ENCODE measurements around the gene GRAMD1C.

The GRAMD1C gene

DNA sequence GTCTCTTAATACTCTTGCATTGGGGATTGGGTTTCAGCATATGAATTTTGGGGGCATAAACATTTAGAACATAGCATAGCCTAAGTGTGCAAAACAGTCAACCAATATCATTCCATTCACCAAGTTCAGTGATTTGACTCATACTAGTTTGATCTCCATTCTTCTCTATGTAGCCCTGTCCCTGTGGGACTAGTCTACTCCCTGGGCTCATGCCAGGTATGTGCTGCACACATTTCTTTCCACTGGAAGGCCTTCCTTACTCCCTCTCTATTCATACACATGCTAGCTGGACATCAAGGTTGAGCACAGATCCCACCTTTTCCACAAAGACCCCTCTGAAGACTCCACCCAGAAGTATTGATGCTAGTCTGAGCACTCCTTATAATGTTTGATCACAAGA is 114.3 kb downstream of the GRAMD1C start:
- H3K9me3 Mint-ChIP-seq, result no peaks in the 10 kb centered on the region
- peaks cover 8% of the 10 kb centered on the region for H3K27me3 Mint-ChIP-seq
- no peaks in the 10 kb centered on the region for H3K36me3 Mint-ChIP-seq (ENCODE audit: low read depth)
- ATAC-seq (no peak), DNase-seq (no peak)
- H3K4me3 Mint-ChIP-seq, result no peak overlapping the region
- H3K27ac Mint-ChIP-seq, result no peak overlapping the region
- peaks cover 18% of the 10 kb centered on the region for H3K4me1 Mint-ChIP-seq

DNA sequence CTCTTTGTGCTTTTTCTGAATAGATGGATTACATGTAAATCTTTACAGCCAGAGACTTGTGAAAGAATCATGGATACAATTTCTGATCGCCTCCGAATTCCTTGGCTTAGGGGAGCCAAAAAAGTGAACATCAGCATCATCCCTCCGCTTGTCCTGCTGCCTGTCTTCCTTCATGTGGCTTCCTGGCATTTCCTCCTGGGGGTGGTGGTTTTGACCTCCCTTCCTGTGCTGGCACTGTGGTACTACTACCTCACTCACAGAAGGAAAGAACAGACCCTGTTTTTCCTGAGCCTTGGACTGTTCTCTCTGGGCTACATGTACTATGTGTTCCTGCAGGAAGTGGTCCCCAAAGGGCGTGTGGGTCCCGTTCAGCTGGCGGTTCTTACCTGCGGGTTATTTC is 115.1 kb downstream of the GRAMD1C start:
- Mint-ChIP-seq H3K9me3 (no peaks in the 10 kb centered on the region), H3K27ac (no peak overlapping the region), H3K4me3 (no peak overlapping the region), H3K27me3 (peaks cover 7% of the 10 kb centered on the region), H3K36me3 (ENCODE audit: low read depth) (peaks cover 2% of the 10 kb centered on the region), H3K4me1 (peaks cover 15% of the 10 kb centered on the region)
- ATAC-seq, result no peak
- DNase-seq, result no peak

DNA sequence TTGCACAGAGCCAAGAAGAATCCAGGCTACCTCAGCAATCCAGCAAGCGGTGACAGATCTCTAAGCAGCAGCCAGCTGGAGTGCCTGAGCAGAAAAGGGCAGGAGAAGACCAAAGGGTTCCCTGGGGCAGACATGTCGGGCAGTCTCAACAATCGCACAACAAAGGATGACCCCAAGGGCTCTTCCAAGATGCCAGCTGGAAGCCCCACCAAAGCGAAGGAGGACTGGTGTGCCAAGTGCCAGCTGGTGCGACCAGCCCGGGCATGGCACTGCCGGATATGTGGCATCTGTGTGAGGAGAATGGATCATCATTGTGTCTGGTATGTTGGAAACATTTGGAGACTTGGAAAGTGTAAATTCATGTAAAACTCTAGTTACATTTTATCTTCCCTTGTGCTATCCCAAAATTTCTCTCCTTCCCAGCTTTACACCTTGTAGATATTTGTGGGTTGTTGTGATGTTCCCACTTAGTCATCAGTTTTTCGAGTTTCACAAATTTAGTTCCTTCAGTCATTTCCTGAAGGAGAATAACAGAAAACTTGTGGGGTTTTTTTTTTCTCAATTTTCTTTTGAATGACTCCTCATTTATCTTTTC is 115.6 kb downstream of the GRAMD1C start:
- DNase-seq (no peak), ATAC-seq (no peak)
- peaks cover 3% of the 10 kb centered on the region for H3K27me3 Mint-ChIP-seq
- H3K27ac Mint-ChIP-seq, result no peak overlapping the region
- H3K4me3 Mint-ChIP-seq, result no peak overlapping the region
- peaks cover 6% of the 10 kb centered on the region for H3K36me3 Mint-ChIP-seq (ENCODE audit: low read depth)
- no peaks in the 10 kb centered on the region for H3K9me3 Mint-ChIP-seq
- peaks cover 12% of the 10 kb centered on the region for H3K4me1 Mint-ChIP-seq

DNA sequence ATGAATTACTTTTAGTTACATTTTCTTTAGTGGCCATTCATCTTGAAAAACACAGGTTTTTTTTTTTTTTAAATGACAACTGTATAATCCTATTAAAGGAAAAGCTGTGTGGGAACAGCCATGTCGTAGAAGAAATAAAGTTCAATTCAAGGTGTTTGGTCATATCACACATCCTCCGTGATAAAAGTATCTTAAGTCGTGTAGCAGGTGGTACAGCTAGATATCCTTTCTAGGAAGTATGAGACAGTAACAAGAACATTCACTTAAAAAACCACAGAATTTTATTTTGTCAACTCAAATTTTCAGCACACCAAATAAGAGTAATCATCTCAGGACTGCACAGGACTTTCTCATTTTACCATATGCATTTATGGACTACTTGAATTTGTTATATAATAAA is 125.3 kb downstream of the GRAMD1C start:
- no peaks in the 10 kb centered on the region for H3K9me3 Mint-ChIP-seq
- ATAC-seq (no peak), DNase-seq (no peak)
- H3K4me1 Mint-ChIP-seq, result no peaks in the 10 kb centered on the region
- no peak overlapping the region for H3K27ac Mint-ChIP-seq
- peaks cover 4% of the 10 kb centered on the region for H3K36me3 Mint-ChIP-seq (ENCODE audit: low read depth)
- H3K27me3 Mint-ChIP-seq, result no peaks in the 10 kb centered on the region
- no peak overlapping the region for H3K4me3 Mint-ChIP-seq

DNA sequence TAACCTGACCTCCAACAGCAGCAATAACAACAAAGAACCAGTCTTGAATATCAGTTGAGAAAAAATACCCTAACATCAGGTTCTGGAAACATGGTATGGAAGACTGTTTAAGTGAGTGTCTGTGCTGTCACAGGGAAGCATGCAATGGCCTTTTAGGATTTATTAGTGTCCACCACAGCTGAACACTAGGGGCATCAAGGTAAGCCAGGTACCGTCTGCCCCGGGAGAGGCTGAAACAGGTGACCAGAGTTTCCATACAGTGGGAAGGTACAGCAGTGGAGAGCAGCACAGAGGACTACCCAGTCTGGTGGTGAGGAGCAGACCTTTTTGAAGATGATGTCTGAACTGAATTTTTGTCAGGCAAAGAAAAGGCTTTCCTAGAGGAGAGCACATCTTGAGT is 127.6 kb downstream of the GRAMD1C start:
- Mint-ChIP-seq H3K4me3 (no peak overlapping the region), H3K27me3 (no peaks in the 10 kb centered on the region), H3K36me3 (ENCODE audit: low read depth) (peaks cover under 1% of the 10 kb centered on the region), H3K27ac (no peak overlapping the region), H3K9me3 (no peaks in the 10 kb centered on the region), H3K4me1 (no peaks in the 10 kb centered on the region)
- DNase-seq (no peak), ATAC-seq (no peak)

DNA sequence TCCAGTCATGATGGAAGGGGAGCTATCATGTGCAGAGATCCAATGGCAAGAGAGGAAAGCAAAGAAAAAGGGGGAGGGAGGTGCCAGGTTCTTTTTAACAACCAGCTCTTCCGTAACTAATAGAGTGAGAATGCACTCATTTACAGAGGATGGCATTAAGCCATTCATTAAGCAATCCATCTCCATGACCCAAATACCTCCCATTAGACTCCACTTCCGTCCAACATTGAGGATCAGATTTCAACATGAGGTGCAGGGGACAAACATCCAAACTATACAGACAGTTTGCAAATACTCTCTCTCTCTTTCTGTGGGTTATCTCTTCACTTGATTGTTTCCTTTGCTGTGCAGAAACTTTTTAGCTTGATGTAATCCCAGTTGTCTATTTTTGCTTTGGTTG is 130.4 kb downstream of the GRAMD1C start:
- Mint-ChIP-seq H3K27me3 (no peaks in the 10 kb centered on the region), H3K27ac (no peak overlapping the region), H3K4me3 (no peak overlapping the region), H3K36me3 (ENCODE audit: low read depth) (peaks cover 10% of the 10 kb centered on the region), H3K4me1 (no peaks in the 10 kb centered on the region), H3K9me3 (peaks cover 22% of the 10 kb centered on the region)
- no peak for ATAC-seq
- no peak for DNase-seq

DNA sequence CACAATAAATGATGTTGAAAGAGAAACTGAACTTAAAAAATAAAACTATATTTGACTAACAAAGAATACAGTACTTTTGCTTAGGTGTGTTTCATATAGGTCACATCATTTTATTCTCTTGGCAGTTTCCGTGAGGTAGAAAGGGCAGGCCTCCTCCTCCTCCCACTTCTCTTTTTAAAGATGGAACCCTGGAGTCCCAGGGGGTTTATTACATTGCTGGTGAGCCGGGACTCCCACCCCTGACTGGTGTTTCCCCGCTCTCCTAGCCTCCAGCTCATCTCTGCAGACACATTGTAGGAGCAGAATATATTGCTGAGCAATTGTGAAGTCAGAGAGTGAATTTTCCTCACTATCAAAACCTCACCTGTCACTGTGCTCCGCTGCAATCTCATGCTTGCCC is 139.2 kb downstream of the GRAMD1C start:
- ATAC-seq, result no peak
- H3K27ac Mint-ChIP-seq, result no peak overlapping the region
- no peaks in the 10 kb centered on the region for H3K27me3 Mint-ChIP-seq
- no peak overlapping the region for H3K4me3 Mint-ChIP-seq
- H3K4me1 Mint-ChIP-seq, result no peaks in the 10 kb centered on the region
- no peak for DNase-seq
- peaks cover 17% of the 10 kb centered on the region for H3K9me3 Mint-ChIP-seq
- peaks cover 36% of the 10 kb centered on the region for H3K36me3 Mint-ChIP-seq (ENCODE audit: low read depth)

DNA sequence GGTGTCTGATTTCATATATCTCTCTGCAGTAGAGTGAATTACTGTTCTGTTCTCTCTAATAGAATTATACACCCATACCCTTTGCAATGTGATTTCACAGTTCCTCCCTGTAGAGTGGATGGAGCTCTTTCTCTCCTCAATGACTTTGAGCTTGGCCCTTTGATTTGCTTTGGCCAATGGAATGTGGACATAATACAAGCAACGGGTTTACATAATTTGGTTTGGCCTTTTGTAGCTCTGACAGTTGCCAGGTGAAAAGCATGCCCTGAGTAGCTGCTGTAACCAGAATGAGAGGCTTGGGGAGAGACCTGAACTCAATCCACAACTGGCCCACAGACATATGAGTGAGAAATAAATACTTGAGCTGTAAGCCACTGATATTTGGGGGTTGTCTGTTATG is 141.3 kb downstream of the GRAMD1C start:
- Mint-ChIP-seq H3K9me3 (peaks cover under 1% of the 10 kb centered on the region), H3K36me3 (ENCODE audit: low read depth) (peaks cover 20% of the 10 kb centered on the region), H3K4me3 (no peak overlapping the region), H3K4me1 (no peaks in the 10 kb centered on the region), H3K27ac (no peak overlapping the region), H3K27me3 (no peaks in the 10 kb centered on the region)
- DNase-seq, result no peak
- ATAC-seq, result no peak

DNA sequence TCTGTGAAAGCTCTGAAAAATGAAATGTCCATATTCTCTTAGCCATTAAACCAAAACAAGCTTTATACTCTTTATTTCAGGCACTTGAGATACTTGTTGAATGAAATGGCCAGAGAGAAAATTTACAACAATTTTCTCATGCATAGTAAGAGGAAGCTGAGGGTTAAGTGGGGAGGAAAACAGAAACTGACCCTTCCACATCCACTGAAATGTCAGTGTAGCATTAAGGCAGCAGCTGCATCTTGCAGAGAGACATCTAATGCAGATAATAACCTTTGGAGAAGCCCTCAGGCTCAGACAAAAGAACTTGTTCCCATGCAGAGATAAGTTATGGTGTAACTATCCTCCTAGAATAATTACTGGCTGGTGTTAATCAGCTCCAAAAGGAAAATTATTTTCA is 143.2 kb downstream of the GRAMD1C start:
- H3K36me3 Mint-ChIP-seq (ENCODE audit: low read depth), result peaks cover 16% of the 10 kb centered on the region
- no peaks in the 10 kb centered on the region for H3K27me3 Mint-ChIP-seq
- peaks cover 8% of the 10 kb centered on the region for H3K4me1 Mint-ChIP-seq

DNA sequence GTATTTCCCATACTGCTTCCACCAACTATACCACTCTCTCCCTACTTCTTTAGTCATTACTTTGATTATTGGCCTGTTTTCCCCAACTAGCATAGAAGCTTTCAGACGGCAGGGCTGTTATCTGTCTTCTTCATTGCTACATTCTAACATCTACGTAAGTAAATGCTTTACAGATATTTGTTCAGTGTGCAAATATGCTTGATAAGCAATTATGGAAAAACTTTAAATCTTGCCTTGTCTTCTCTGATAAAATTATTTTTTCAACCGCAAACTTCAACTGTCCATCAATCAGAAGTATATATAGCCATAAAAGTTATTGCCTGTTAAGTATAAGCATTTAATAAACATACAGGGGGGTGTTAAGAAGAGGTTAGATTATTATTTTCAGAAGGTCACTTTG is 145.0 kb downstream of the GRAMD1C start:
- Mint-ChIP-seq H3K27me3 (no peaks in the 10 kb centered on the region), H3K27ac (no peak overlapping the region), H3K4me3 (no peak overlapping the region), H3K9me3 (no peaks in the 10 kb centered on the region), H3K36me3 (ENCODE audit: low read depth) (peaks cover 11% of the 10 kb centered on the region), H3K4me1 (peaks cover 8% of the 10 kb centered on the region)
- DNase-seq, result no peak
- ATAC-seq, result no peak

More for the DNA sequence above, 143.2 kb downstream of the GRAMD1C start:
- H3K9me3 Mint-ChIP-seq, result no peaks in the 10 kb centered on the region
- H3K4me3 Mint-ChIP-seq, result no peak overlapping the region
- no peak for ATAC-seq
- H3K27ac Mint-ChIP-seq, result no peak overlapping the region
- DNase-seq, result no peak

DNA sequence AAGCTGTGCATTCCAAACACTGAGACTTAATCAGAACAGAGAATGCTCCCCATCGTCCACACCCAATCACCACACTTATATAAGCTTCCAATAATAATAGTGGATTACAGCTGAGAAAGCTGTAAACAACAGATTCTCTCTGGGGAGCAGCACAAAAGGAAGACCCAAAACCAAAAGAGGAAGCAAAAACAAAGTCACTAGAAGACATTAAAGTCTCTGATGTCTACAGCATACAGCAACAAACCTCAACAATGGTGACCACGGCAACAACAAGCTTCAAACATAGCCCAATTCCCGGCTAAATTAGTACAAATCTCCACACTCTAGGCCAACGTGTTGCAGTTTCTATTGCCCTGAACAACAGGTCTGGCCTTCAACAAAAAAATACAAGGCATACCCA is 147.0 kb downstream of the GRAMD1C start:
- H3K36me3 Mint-ChIP-seq (ENCODE audit: low read depth), result peaks cover 6% of the 10 kb centered on the region
- ATAC-seq, result no peak
- peak overlapping the region; percentile 38 for H3K27ac Mint-ChIP-seq
- peaks cover 8% of the 10 kb centered on the region for H3K4me1 Mint-ChIP-seq
- H3K4me3 Mint-ChIP-seq, result no peak overlapping the region
- H3K27me3 Mint-ChIP-seq, result no peaks in the 10 kb centered on the region
- DNase-seq, result no peak
- no peaks in the 10 kb centered on the region for H3K9me3 Mint-ChIP-seq
